ENCODE measurements around the gene FES.
"Not testable (repeated sequence)": the region's sequence is repeated elsewhere in the genome, so short reads cannot be mapped to it uniquely, and the experiment has no call there.

The FES gene

GRCh38 chr15:90891346-90891949 lies 7.1 kb downstream of the FES start:
- DNase-seq (ENCODE audit: low read depth), result no peak

- no peak for DNase-seq (ENCODE audit: low read depth)
Measured at GRCh38 chr15:90892023-90892422, 7.7 kb downstream of the FES start.

DNA sequence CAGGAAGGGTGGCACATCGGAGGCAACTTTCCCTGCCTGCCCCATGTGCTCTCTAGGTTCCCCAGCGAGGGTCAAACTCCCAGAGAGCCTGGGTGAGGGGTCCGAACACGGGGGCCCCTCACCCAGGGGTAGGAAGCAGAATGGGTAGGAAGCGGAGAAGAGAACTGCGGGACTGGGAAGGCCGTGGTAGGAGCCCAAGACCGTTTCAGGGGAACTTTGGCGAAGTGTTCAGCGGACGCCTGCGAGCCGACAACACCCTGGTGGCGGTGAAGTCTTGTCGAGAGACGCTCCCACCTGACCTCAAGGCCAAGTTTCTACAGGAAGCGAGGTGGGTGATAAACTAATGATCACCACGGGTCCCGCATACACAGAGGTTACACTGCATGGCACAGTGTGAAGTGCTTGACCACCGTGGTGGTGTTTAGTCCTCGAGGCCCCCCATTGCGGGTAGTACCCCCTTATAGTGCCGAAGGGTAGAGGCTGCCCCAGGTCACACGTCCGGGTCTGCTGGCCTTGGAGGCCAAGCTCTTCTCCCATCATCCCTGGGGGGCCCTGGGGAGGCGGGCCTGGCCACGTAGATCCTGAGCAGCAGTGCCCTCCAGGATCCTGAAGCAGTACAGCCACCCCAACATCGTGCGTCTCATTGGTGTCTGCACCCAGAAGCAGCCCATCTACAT lies 8.3 kb downstream of the FES start:
- DNase-seq (ENCODE audit: low read depth), result no peak

- DNase-seq (ENCODE audit: low read depth), result no peak
Measured at GRCh38 chr15:90893175-90894090, 9.1 kb downstream of the FES start.

GRCh38 chr15:90895571-90896117 lies 11.3 kb downstream of the FES start:
- DNase-seq (ENCODE audit: low read depth), result no peak

DNA sequence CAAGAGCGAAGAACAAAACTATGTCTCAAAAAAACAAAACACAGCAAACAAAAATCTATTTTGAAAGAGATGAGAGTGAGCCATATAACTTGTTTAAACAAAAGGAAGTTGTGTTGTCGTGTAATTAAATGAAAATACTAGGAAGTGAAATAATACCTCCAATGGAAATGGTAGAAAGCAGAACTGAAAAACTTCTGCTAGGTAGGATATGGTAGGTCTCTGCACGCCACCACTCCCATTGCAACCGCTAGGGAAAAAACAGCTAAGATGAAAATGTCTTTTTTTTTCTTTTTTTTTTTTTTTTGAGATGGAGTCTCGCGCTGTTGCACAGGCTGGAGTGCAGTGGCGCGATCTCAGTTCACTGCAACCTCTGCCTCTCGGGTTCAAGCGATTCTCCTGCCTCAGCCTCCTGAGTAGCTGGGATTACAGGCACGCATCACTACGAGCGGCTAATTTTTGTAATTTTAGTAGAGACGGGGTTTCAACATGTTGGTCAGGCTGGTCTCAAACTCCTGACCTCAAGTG lies 12.9 kb downstream of the FES start:
- not testable (repeated sequence) for DNase-seq (ENCODE audit: low read depth)

- no peak for DNase-seq (ENCODE audit: low read depth)
Measured at GRCh38 chr15:90901175-90902039, 17.1 kb downstream of the FES start.

GRCh38 chr15:90902040-90902839 lies 17.9 kb downstream of the FES start:
- peak; percentile 65 for DNase-seq (ENCODE audit: low read depth)

GRCh38 chr15:90902840-90903732 lies 18.8 kb downstream of the FES start, which contains the start of gene MAN2A2:
MAN2A2 (plus strand) TSS chr15:90903302; CDS start chr15:90904208, 906 bp downstream.
- no peak for DNase-seq (ENCODE audit: low read depth)

- no peak for DNase-seq (ENCODE audit: low read depth)
Measured at GRCh38 chr15:90903733-90904536, 19.6 kb downstream of the FES start.

GRCh38 chr15:90904746-90905145 lies 20.4 kb downstream of the FES start:
- DNase-seq (ENCODE audit: low read depth), result no peak

DNA sequence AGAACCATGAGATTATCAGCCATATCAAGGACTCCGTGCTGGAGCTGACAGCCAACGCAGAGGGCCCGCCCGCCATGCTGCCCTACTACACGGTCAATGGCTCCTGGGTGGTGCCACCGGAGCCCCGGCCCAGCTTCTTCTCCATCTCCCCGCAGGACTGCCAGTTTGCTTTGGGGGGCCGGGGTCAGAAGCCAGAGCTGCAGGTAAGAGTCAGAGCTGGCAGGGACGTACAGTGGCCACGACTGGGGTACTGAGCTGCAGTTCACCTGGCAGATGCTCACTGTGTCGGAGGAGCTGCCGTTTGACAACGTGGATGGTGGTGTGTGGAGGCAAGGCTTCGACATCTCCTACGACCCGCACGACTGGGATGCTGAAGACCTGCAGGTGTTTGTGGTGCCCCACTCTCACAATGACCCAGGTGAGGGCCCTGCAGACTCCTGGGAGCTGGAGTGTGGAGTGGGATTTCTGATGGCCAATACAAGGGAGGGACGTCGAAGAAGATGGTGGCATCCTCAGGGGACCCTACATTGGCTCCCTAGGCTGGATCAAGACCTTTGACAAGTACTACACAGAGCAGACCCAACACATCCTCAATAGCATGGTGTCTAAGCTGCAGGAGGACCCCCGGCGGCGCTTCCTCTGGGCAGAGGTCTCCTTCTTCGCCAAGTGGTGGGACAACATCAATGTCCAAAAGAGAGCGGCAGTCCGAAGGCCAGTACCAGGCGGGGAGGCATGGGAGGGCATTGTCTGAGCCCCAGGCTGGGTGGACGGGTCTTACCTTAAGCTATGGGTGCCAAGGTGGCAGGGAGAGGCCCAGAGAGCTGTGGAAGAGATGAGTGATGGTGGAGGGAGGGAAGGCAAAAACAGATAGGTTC lies 21.2 kb downstream of the FES start:
- DNase-seq (ENCODE audit: low read depth), result no peak

- no peak for DNase-seq (ENCODE audit: low read depth)
Measured at GRCh38 chr15:90906181-90906849, 22.0 kb downstream of the FES start.

GRCh38 chr15:90907051-90907660 lies 22.9 kb downstream of the FES start:
- no peak for DNase-seq (ENCODE audit: low read depth)

- DNase-seq (ENCODE audit: low read depth), result no peak
Measured at GRCh38 chr15:90907838-90908507, 23.7 kb downstream of the FES start.

DNA sequence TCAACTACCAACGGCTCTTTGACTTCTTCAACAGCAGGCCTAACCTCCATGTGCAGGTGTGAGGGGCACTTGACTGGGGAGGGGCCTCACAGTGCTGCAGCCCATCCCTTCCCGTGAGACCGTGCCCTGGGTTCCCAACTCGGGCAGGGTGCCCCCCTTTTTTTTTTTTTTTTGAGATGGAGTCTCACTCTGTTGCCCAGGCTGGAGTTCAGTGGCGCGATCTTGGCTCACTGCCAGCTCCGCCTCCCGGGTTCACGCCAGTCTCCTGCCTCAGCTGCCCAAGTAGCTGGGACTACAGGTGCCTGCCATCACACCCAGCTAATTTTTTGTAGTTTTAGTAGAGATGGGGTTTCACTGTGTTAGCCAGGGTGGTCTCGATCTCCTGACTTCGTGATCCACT lies 25.1 kb downstream of the FES start:
- DNase-seq (ENCODE audit: low read depth), result not testable (repeated sequence)

All from stromal cell of bone marrow (primary cell).